BE2C (cell line): ENCODE data around the gene PRPF39.

Source experiments
- DNase-seq: peaks from one replicate; pipeline ENCODE4 v3.0.0-alpha.2; 2020
- H3K27me3 ChIP-seq: fragments of 250-450 bp; sonication (Bioruptor Pico); 2 replicates; pipeline ENCODE4 v1.5.1; 2020; ENCODE audit warnings: mild to moderate bottlenecking
- H3K36me3 ChIP-seq: fragments of 250-450 bp; sonication (Bioruptor Pico); 2 replicates; pipeline ENCODE4 v1.5.1; 2020; ENCODE audit warnings: mild to moderate bottlenecking
- H3K4me1 ChIP-seq: fragments of 250-450 bp; sonication (Bioruptor Pico); 2 replicates; pipeline ENCODE4 v1.5.1; 2020
- H3K4me3 ChIP-seq: 2 replicates; pipeline ENCODE4 v1.5.1; 2011; ENCODE audit warnings: low read depth, low read length
- H3K9me3 ChIP-seq: fragments of 250-450 bp; sonication (Bioruptor Pico); 2 replicates; pipeline ENCODE4 v1.5.1; 2020
- TF ChIP-seq, protein P1 (sequence below): IDR thresholded peaks from 2 replicates; pipeline ENCODE4 v1.5.1; 2012; ENCODE audit warnings: mild to moderate bottlenecking, low read depth, low read length

The PRPF39 gene

DNA sequence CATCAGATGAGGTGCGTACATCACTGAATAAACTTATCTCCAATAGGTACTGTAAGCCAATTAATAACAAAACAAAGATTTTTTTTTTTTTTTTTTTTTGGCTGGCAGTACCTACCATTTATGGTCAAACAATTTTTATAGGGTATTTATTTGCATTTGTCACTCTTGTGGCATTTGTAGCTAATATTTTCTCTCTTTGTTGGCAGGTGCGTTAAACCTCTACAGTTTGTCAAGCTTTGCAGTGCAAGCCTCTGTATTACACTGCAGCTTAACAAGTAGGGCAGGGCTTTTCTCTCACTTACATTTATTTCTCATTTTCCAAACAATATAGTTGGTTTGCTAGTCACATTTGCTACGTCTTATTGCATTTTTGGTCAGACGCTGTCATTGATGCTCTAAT lies 12.3 kb downstream of the PRPF39 start:
- Histone ChIP-seq H3K4me3 (no peak overlapping the region), H3K27me3 (no peaks in the 10 kb centered on the region), H3K4me1 (no peaks in the 10 kb centered on the region), H3K9me3 (no peaks in the 10 kb centered on the region), H3K36me3 (peaks cover 53% of the 10 kb centered on the region)
- no peak for DNase-seq
- TF ChIP-seq, protein P1, sequence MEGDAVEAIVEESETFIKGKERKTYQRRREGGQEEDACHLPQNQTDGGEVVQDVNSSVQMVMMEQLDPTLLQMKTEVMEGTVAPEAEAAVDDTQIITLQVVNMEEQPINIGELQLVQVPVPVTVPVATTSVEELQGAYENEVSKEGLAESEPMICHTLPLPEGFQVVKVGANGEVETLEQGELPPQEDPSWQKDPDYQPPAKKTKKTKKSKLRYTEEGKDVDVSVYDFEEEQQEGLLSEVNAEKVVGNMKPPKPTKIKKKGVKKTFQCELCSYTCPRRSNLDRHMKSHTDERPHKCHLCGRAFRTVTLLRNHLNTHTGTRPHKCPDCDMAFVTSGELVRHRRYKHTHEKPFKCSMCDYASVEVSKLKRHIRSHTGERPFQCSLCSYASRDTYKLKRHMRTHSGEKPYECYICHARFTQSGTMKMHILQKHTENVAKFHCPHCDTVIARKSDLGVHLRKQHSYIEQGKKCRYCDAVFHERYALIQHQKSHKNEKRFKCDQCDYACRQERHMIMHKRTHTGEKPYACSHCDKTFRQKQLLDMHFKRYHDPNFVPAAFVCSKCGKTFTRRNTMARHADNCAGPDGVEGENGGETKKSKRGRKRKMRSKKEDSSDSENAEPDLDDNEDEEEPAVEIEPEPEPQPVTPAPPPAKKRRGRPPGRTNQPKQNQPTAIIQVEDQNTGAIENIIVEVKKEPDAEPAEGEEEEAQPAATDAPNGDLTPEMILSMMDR = no peak

DNA sequence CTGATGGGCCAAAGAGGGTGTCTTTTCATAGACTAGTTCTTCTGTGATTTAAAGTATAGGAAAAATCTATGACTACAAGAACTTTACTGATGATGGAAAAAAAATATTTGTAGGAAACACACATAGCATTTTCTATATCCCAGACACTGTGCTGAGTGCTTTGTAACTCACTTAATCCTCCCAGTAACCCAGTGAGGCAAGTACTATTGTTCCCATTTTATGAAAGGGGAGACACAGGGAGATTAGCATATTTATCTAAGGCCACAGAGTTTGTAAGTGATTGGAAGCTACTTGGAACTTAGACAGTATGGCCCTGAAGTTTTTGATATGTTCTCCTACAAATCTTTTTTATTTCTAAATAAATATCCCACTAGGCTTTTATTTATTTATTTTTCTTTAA lies 19.9 kb downstream of the PRPF39 start:
- TF ChIP-seq, protein P1 = no peak
- no peak for DNase-seq
- Histone ChIP-seq H3K4me3 (no peak overlapping the region), H3K36me3 (peaks cover 75% of the 10 kb centered on the region), H3K27me3 (no peaks in the 10 kb centered on the region), H3K4me1 (peaks cover 3% of the 10 kb centered on the region; the same call in 1 of the 2 replicates), H3K9me3 (no peaks in the 10 kb centered on the region)

DNA sequence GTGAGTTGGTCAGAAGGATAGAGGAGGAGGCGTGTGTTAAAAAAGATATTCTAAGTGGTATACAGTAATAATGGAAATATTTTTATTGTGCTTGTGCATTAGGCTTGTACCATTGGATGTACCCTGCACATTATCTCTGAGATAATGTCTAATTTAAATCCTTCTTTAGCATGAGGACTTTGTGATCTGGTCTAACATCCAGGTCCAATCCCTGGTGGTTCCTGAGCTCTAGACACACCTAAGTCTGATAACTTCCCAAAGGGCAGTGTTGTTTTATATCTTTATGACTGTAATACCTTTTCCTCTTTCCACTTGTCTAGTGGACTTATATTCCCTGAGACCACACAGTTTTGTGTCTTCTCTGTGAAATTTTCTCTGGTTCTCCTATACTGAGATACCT lies 20.6 kb downstream of the PRPF39 start:
- H3K4me1 ChIP-seq = peaks cover 3% of the 10 kb centered on the region; the same call in 1 of the 2 replicates
- H3K4me3 ChIP-seq = no peak overlapping the region
- TF ChIP-seq, protein P1 = no peak
- H3K9me3 ChIP-seq = no peaks in the 10 kb centered on the region
- no peak for DNase-seq
- H3K27me3 ChIP-seq = no peaks in the 10 kb centered on the region
- H3K36me3 ChIP-seq = peaks cover 80% of the 10 kb centered on the region

- Histone ChIP-seq H3K36me3 (peaks cover 74% of the 10 kb centered on the region), H3K9me3 (no peaks in the 10 kb centered on the region), H3K27me3 (no peaks in the 10 kb centered on the region), H3K4me1 (peaks cover 11% of the 10 kb centered on the region), H3K4me3 (no peak overlapping the region)
- no peak for DNase-seq
- TF ChIP-seq, protein P1 = no peak
These were observed 29.2 kb downstream of the PRPF39 start for GRCh38 chr14:45112896-45113781.

DNA sequence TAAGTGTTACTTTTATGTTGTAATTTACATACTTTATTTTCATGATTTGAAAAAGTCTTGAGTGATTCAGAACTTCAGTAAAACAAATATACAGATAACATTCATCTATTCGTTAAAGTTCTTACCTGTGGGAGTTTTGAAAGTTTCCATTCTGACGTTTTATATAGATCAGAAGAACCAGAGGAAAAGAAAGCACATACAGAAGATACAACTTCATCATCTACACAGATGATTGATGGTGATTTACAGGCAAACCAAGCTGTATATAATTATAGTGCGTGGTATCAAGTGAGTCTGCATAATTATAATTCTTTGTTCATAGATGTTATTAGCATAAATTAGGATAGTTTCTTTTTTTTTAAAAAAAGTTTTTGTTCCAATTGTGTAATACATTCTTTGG lies 30.4 kb downstream of the PRPF39 start:
- no peak overlapping the region for H3K4me3 ChIP-seq
- H3K4me1 ChIP-seq = peaks cover 11% of the 10 kb centered on the region
- DNase-seq = no peak
- TF ChIP-seq, protein P1 = no peak
- no peaks in the 10 kb centered on the region for H3K27me3 ChIP-seq
- peaks cover 76% of the 10 kb centered on the region for H3K36me3 ChIP-seq
- no peaks in the 10 kb centered on the region for H3K9me3 ChIP-seq

GRCh38 chr14:45118594-45118993 lies 34.7 kb downstream of the PRPF39 start:
- Histone ChIP-seq H3K4me3 (no peak overlapping the region), H3K36me3 (peaks cover 93% of the 10 kb centered on the region), H3K9me3 (no peaks in the 10 kb centered on the region), H3K27me3 (no peaks in the 10 kb centered on the region), H3K4me1 (peaks cover 1% of the 10 kb centered on the region)
- TF ChIP-seq, protein P1 = no peak
- no peak for DNase-seq
